GM12801 (cell line): ENCODE results near the gene GRIP1.

Experiments
- TF ChIP-seq, protein P1 (sequence below): IDR thresholded peaks from one replicate; pipeline ENCODE4 v1.5.1; 2011; ENCODE audit warnings: control low read depth; ENCODE audit not compliant: insufficient read length; ENCODE audit errors: extremely low read depth

Gene GRIP1

DNA sequence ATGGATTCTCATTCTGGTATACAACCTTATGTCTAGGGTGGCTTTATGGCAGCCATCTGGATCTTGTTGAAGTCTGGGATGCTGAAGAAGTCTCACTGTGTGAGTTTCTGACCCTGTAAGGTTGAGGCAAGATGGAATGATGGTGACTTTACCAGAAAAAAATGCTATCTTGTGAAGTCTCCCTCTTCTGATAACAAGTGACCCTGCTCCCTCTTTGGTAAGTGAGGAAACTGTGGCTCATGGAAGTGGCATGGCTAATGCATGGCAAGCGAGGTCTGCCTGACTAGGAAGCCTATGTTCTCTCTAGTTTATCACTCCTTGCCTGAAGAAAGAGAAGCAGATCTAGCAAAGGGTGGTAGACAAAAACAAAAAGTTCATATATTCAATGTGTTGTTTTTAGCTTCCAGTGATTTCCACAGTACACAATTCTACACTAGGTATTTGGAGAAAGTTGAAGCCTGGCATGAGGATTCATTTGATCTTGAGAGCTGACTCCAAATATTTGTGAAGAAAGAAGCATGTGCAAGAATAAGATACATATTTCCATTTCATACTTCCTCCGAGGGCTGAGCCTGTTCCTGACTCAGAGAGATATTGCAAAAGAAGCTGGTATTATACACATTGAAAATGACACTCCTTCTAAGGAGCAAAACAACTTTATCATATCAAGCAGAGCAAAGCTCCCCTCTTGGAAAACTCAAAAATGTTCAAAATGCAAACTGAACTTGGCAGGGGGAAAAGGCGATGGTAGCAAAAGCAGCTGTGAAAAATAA lies 313.0 kb downstream of the GRIP1 start:
- TF ChIP-seq, protein P1, sequence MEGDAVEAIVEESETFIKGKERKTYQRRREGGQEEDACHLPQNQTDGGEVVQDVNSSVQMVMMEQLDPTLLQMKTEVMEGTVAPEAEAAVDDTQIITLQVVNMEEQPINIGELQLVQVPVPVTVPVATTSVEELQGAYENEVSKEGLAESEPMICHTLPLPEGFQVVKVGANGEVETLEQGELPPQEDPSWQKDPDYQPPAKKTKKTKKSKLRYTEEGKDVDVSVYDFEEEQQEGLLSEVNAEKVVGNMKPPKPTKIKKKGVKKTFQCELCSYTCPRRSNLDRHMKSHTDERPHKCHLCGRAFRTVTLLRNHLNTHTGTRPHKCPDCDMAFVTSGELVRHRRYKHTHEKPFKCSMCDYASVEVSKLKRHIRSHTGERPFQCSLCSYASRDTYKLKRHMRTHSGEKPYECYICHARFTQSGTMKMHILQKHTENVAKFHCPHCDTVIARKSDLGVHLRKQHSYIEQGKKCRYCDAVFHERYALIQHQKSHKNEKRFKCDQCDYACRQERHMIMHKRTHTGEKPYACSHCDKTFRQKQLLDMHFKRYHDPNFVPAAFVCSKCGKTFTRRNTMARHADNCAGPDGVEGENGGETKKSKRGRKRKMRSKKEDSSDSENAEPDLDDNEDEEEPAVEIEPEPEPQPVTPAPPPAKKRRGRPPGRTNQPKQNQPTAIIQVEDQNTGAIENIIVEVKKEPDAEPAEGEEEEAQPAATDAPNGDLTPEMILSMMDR = no peak

DNA sequence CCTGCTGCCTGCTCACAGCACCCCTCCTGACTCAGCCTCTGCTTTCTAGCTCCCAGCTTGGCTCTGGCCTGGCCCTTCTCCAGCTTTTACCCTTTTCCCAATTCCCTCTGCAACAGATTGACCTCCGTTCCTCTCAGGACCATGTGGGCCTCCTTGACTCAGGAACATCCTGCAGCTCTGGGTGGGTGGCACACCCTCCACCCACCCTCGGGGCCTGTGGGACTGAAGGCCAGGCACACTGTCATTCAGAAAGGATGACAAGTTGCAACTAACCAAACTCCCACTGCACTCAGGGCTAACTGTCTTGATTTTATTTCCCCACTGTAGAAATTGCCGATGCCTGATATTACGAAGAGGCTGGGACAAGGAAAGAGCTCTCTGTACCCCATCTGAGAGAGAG lies 317.2 kb downstream of the GRIP1 start:
- TF ChIP-seq, protein P1 = no peak

DNA sequence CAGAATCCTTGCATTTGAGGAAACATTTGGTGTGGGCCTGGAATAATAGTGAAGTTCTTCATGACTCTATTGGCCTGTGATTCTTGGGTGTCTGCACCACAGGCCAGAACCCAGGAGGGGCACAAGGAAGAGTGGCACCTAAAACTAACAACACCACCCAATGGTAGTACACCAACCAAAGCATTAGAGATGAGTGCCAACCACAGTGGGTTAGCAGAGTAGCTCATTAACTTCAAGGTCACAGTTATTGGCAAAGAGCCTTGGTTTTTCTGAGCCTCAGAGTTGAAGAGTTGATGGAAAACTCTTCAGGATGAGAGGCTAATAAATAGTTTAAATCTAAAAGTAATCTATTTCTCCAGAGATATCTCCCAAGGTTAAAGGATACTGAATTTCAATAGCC lies 319.6 kb downstream of the GRIP1 start:
- TF ChIP-seq, protein P1 = no peak

DNA sequence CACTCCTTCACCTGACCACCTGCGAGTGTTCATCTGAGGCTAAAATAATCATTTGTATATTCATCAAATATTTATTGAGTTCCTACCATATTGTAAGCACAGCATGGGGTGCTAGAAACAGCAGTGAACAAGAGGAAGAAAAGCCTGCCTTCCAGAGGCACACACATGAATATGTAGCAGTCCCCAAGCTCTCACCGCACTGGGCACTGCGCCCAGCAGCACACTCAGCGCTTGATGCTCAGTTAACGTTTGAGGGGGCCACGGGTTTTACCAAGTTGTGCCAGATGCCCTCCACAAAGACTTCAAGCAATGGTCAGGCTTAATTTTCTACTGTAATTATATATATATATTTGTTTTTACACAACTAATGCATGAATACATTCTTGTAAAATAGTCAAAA lies 324.6 kb downstream of the GRIP1 start:
- TF ChIP-seq, protein P1 = no peak

DNA sequence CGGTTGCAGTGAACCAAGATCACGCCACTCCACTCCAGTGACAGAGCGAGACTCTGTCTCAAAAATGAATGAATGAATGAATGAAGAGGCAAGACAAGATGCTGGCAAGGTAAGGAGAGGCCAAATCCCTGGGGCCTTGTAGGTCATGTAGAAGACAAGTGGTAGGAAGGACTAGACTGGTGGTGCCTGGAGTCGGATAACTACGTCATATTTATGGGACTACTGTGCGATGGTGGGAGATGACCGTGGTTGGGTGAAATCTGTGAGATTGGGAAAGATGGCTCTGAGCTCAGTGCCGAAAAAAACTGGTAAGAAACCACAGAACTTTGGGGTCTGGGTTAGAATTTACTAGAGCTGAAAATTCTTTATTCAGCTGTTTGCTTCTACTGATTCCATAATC lies 326.0 kb downstream of the GRIP1 start:
- TF ChIP-seq, protein P1 = no peak

DNA sequence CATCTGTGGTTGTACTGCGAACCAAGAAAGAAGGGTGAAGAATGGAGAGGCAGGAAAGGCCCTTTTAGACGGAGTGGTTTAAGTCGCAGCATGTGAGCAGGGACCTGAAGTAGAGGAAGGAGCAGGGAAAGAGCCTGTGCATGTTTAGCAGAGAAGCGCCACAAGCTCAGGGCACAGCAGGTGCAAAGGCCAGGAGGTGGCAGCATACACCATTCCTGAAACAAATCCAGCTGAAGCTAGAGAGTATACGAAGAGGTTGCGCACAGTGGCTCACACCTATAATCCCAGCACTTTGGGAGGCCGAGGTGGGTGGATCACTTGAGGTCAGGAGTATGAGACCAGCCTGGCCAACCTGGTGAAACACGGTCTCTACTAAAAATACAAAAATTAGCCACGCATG lies 326.7 kb downstream of the GRIP1 start:
- TF ChIP-seq, protein P1 = no peak

DNA sequence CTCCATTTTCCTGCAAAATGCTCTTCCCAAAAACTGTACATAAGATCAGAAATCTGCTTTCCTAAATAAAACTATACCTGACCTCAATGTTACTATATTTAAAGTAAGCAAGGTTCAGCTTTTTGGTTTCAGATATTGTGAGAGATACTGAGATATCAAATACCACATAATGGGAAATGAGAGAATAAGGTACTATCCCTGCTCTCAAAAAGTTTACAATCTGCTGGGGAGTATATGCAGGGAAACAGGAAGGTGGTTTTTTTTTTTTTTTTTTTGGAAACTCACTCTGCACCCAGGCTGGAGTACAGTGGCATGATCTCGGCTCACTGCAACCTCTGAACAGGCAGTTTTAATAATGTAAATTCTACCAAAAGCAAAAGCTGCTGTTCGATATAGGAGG lies 327.6 kb downstream of the GRIP1 start:
- TF ChIP-seq, protein P1 = no peak
